Measurements from ENCODE around the gene BAIAP2.
"Not testable (repeated sequence)": the region's sequence is repeated elsewhere in the genome, so short reads cannot be mapped to it uniquely, and the experiment has no call there.

BAIAP2 gene

GRCh38 chr17:81070541-81071246 is 35.7 kb downstream of the BAIAP2 start:
- no peak for DNase-seq

GRCh38 chr17:81071761-81072741 is 37.1 kb downstream of the BAIAP2 start:
- no peak for DNase-seq

GRCh38 chr17:81073967-81074839 is 39.3 kb downstream of the BAIAP2 start:
- no peak for DNase-seq

GRCh38 chr17:81074875-81075274 is 39.9 kb downstream of the BAIAP2 start:
- DNase-seq = no peak

- no peak for DNase-seq
Measured at GRCh38 chr17:81075307-81075706, 40.4 kb downstream of the BAIAP2 start.

- DNase-seq = no peak
Measured at GRCh38 chr17:81076141-81076679, 41.3 kb downstream of the BAIAP2 start.

GRCh38 chr17:81078026-81078913 is 43.3 kb downstream of the BAIAP2 start:
- not testable (repeated sequence) for DNase-seq

GRCh38 chr17:81080019-81080418 is 45.1 kb downstream of the BAIAP2 start:
- no peak for DNase-seq

- no peak for DNase-seq
Measured at GRCh38 chr17:81081222-81082176, 46.5 kb downstream of the BAIAP2 start.

- DNase-seq = no peak
Measured at GRCh38 chr17:81082177-81083073, 47.5 kb downstream of the BAIAP2 start.

- DNase-seq = no peak
Measured at GRCh38 chr17:81083125-81083765, 48.3 kb downstream of the BAIAP2 start.

GRCh38 chr17:81084680-81085419 is 49.9 kb downstream of the BAIAP2 start:
- DNase-seq = no peak

- no peak for DNase-seq
Measured at GRCh38 chr17:81085420-81085911, 50.5 kb downstream of the BAIAP2 start.

- DNase-seq = peak; percentile 47
Measured at GRCh38 chr17:81086789-81087551, 52.0 kb downstream of the BAIAP2 start.

- DNase-seq = no peak
Measured at GRCh38 chr17:81090361-81091136, 55.6 kb downstream of the BAIAP2 start.

- no peak for DNase-seq
Measured at GRCh38 chr17:81091154-81091553, 56.2 kb downstream of the BAIAP2 start.
